GM06990 (cell line): ENCODE data around the gene ADRA2A.

Source experiments
- DNase-seq: peaks from one replicate; pipeline ENCODE4 v3.0.0-alpha.2; 2011; ENCODE audit not compliant: insufficient read length; ENCODE audit errors: extremely low read depth
- H3K27me3 ChIP-seq: replicated peaks from 2 replicates; pipeline ENCODE4 v1.6.0; 2011; ENCODE audit warnings: low read length; ENCODE audit not compliant: control insufficient read depth, insufficient read depth
- H3K36me3 ChIP-seq: 2 replicates; pipeline ENCODE4 v1.5.1; 2011; ENCODE audit warnings: low read length; ENCODE audit not compliant: control insufficient read depth, insufficient read depth
- H3K4me3 ChIP-seq: replicated peaks from 2 replicates; pipeline ENCODE4 v1.5.1; 2011; ENCODE audit warnings: low read depth, mild to moderate bottlenecking, control low read depth, low read length
- TF ChIP-seq, protein P1 (sequence below): IDR thresholded peaks from 2 replicates; pipeline ENCODE4 v1.5.1; 2011; ENCODE audit warnings: low read length, control low read depth, mild to moderate bottlenecking, inconsistent platforms; ENCODE audit not compliant: insufficient read depth, poor library complexity, severe bottlenecking

The ADRA2A gene

DNA sequence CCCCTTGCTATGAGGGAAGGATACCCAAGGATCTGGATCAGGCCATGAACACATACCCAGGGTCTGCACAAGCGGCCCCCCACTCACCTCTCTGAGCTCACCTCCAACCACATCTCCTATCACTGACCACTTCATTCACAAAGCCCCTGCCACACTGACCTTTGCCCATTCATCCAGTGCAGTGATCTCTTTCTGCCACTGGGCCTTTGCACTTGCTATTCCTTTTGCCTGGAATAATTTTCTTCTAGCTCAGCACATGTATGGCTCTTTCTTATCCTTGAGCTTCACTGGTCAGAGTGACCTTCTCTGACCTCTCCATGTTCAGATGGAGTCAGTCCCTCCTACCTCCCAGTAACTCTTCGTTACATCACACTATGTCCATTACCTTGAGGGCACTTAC is 48.3 kb downstream of the ADRA2A start:
- no peak overlapping the region for H3K4me3 ChIP-seq
- DNase-seq, result no peak
- no peaks in the 10 kb centered on the region; the same call in 1 of the 2 replicates for H3K27me3 ChIP-seq
- TF ChIP-seq, protein P1, sequence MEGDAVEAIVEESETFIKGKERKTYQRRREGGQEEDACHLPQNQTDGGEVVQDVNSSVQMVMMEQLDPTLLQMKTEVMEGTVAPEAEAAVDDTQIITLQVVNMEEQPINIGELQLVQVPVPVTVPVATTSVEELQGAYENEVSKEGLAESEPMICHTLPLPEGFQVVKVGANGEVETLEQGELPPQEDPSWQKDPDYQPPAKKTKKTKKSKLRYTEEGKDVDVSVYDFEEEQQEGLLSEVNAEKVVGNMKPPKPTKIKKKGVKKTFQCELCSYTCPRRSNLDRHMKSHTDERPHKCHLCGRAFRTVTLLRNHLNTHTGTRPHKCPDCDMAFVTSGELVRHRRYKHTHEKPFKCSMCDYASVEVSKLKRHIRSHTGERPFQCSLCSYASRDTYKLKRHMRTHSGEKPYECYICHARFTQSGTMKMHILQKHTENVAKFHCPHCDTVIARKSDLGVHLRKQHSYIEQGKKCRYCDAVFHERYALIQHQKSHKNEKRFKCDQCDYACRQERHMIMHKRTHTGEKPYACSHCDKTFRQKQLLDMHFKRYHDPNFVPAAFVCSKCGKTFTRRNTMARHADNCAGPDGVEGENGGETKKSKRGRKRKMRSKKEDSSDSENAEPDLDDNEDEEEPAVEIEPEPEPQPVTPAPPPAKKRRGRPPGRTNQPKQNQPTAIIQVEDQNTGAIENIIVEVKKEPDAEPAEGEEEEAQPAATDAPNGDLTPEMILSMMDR, result no peak
- H3K36me3 ChIP-seq, result no peaks in the 10 kb centered on the region

DNA sequence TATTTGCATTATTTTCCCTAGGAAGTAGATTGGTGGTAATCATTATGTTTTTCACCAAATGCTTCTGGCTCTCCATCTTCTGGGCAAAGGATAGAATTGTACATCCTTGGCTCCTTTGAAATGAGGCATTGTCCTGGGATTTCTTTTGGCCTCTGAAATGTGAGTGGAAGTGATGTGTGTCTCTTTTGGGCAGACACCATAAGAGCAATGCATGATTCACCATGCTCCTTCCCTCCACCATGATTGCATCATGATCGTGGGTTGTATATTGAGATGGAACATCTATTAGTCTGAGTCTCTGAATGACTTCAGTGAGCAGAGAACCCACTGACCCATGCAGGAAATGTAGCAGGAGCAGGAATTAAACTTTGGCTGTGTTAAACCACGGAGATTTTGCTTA is 49.2 kb downstream of the ADRA2A start:
- TF ChIP-seq, protein P1, result no peak
- no peaks in the 10 kb centered on the region for H3K36me3 ChIP-seq
- no peaks in the 10 kb centered on the region; the same call in 1 of the 2 replicates for H3K27me3 ChIP-seq
- no peak for DNase-seq
- no peak overlapping the region for H3K4me3 ChIP-seq

DNA sequence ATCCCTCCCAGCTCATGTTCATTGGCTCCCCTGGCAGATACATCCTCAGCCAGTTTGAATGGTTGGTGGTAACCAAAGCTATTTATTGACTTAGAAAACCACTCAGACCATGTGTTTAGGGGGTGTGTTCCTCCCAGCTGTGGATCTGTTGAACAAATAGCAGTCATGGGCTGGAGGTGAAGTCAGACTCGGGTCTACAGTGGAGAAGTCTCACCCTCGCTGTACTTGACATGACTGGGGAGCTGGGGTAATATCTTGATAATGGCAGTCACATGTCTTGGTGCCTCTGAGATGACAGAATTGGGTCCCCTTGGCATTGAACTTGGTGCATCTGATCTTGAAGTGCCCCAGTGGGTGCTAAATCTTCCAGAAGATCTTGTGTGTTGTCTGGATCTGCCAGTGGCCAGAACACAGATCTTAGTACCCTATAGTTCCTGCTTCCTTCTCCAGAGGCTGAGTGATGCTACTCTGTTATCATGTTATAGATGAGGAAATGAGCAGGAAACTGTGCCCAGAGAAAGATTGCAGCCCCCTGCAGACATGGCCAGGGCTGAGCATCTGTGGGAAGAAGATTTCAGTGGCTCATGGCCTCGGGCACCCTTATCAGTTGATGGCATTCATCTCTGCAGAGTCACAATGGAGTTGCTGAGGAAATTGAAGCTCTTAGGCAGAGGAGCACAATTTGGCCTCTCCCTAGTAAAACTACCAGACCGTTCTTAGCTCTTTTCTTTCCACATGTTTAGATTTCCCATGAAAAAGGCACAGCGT is 50.4 kb downstream of the ADRA2A start:
- Histone ChIP-seq H3K4me3 (no peak overlapping the region), H3K36me3 (no peaks in the 10 kb centered on the region), H3K27me3 (no peaks in the 10 kb centered on the region; the same call in 1 of the 2 replicates)
- no peak for DNase-seq
- TF ChIP-seq, protein P1, result no peak

DNA sequence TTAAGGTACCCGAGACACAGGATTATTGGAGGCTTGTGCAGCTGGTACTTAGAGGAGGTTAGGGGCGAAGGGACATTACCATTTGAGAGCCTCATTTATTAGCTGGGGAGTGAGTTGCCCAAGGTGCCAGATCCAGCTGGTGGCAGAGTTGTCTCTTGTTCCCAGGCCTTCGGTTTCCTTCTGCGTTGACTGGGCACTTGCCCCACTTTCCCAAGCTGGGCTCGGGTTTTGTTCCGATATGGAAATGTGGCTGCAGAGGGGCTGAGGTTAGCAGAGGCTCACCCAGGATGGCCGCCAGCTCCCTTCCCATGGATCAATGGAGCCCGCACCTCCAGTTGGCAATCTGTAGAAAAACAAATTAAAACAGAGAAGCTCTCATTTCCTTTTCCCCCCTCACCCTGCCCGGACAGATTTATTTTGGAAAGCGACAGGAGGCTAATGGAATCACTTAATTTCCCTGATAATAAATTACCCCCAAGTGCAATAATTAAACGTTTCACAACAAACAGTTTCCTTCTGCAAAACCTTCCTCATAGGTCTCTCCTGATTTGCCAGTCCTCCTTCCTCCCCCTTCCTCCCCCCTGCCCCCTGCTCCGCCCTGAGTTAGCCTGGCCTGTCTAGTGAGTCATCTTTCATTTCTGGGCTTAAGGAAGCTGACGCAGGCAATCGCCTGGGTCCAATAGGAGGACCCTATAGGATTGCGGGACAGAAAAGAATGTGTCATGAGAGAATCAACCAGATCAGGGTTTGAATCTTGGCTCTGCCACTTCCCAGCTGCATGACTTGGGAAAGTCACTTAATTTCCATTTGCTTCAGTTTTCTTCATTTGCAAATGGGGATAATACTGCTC is 51.7 kb downstream of the ADRA2A start:
- H3K27me3 ChIP-seq, result no peaks in the 10 kb centered on the region; the same call in 1 of the 2 replicates
- TF ChIP-seq, protein P1, result no peak
- DNase-seq, result no peak
- no peak overlapping the region for H3K4me3 ChIP-seq
- no peaks in the 10 kb centered on the region for H3K36me3 ChIP-seq

DNA sequence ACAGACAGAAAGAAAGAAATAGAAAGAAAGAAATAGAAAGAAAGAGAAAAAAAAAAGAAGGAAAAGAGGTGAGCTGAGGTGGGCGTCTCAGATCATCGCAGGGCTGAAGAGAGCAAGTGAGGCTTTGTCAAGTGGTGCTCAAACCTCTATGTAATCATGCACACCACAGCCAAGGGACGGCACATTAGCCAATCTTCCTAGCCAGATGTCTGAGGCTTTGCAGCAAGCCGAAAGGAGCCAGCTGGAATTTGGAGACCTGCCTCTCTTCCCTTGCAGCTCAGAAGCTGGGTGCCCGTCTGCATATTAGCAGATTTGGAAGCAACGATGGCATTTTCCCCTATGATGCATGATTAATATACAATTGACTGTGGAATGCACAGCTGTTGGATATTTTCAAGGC is 52.5 kb downstream of the ADRA2A start:
- TF ChIP-seq, protein P1, result no peak
- Histone ChIP-seq H3K4me3 (no peak overlapping the region), H3K27me3 (no peaks in the 10 kb centered on the region; the same call in 1 of the 2 replicates), H3K36me3 (no peaks in the 10 kb centered on the region)
- no peak for DNase-seq
